Stimulated activated CD4-positive, alpha-beta T cell treated with anti-CD3 and anti-CD28 coated beads, TNF-alpha, amount 100 ng/mL, for 48 hours (primary cell): Measurements from ENCODE around the gene EPB41L1.

Experiments
- DNase-seq, 3 donors: peaks; one replicate each; pipeline ENCODE4 v3.0.0-alpha.2; 2020; ENCODE audit warnings: low read depth in 3 of 3

The EPB41L1 gene

GRCh38 chr20:36225666-36226065 lies 71.1 kb downstream of the EPB41L1 start:
- DNase-seq, result no peak

DNA sequence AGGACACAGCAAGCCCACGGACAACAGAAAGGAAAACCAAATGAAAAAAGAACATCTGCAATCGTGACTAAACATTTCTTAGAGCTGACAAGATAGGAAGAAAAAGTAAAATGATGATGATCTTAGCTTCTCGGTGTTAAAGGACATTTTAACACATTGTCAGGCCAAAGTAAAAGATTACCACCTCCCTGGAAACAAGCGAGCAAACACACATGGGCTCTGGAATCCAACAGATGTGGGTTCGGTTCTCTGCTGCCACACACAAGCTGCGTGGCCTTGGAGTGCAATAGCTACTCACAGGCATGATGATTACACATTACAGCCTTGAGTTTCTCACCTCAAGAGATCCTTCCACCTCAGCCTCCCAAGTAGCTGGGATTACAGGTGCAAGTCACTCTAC lies 74.2 kb downstream of the EPB41L1 start:
- no peak for DNase-seq

GRCh38 chr20:36230019-36230418 lies 75.5 kb downstream of the EPB41L1 start:
- DNase-seq, result no peak

- DNase-seq, result no peak
These were observed 76.8 kb downstream of the EPB41L1 start for GRCh38 chr20:36231331-36231730.

DNA sequence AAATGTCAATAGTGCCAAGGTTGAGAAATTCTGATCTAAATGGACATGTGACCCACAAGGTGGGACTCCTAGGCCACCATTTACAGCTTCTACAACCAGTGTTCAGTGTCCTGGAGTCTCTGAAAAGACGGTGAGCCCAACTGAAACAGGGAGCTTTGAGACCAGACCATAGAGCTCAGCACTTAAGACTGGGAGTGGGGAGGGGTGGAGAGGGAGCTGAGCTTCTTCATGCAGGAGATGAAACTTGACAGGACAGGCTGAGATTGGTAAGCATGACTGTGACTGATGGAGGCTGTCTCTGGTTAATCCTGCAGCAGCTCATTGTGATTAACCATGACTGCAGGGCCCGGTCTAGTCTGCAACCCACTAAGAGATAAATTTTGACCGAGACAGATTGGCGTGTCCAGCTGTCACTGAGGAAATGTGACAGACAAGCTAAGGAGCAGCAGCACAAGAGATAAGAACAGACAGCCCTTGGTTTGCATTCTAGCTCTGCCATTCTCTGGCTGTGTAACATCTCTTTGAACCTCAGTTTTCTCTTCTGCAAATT lies 80.3 kb downstream of the EPB41L1 start:
- DNase-seq, result no peak

DNA sequence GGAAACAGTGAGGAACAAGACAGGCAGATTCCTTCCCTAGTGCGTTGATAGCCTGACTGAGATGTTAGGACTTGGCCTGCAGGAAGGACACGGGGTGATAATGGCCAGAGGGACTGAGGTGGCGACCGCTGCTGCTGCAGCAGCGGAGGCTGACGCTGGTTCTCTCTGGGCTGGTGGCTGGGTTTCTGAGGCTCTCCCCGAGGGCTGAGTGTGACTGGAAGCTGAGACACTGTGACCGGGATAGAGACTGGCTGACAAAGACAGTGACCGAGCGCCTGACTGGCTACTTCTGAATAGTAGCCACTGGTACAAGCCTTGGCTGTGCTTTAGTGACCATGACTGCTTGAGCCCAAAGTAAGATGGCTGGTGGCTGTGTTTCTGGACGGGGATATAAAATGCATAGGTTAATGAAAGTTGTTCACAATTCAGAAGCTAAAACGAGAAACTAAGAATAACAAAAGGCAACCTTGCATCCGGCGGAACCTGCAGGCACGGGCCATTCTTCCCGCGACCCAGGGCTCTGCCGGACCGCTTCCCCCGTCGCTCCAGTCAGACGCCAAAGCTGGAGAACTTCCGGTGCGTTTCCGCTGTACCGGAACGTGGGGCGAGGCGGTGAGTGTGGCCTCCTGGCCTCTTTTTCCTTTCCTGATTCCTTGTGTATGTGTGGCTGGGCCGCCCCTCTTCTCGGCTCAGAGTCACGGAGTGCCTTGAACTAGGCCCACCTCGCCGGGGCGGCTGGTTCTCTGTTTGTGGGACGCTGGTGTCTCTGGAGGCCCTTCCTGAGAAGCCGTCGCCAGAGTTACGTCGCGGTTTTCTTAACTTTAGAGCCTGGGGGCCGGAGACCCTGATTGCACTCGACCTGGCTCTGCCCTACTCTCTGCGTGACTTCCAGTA lies 81.6 kb downstream of the EPB41L1 start, which contains the start of gene AAR2:
AAR2 (plus strand) TSS at position 587 of the 894 bp plus-strand sequence. CDS start 3,391 bp downstream, outside the sequence.
- peak; percentile 71 to 76 (median 75) for DNase-seq

- DNase-seq, result no peak
These were observed 82.2 kb downstream of the EPB41L1 start for GRCh38 chr20:36236786-36237121.

DNA sequence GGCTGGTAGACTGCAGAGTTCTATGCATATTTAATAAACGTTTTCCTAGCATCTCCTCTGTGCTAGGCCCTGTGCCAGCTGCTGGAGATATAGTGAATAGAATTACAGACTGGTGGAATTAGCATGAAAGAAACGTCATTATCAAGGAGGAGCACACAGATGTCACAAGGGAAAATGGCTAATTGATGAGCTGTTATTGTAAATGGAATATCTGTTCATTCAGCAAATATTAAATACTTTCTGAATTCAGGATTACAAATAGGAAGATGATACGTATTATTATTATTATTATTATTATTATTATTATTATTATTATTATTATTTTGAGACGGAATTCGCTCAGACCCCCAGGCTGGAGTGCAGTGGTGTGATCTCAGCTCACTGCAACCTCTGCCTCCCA lies 82.9 kb downstream of the EPB41L1 start:
- DNase-seq, result no peak

DNA sequence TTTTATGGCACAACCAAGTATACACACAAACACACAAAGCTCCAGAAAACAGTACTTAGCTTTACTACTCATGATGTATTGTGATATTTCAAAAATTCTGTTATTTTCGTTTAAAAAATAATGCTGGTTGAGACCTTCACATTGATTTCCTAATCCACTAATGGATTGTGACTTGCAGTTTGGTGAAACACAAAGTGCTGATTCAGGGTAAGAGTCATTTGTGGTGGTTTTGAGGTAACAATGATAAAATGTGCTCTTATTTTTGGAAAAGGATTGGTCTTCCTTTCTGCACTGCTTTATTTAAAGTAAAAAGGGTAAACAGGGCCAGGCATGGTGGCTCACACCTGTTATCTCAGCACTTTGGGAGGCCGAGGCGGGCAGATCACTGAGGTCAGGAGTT lies 83.6 kb downstream of the EPB41L1 start:
- no peak for DNase-seq

DNA sequence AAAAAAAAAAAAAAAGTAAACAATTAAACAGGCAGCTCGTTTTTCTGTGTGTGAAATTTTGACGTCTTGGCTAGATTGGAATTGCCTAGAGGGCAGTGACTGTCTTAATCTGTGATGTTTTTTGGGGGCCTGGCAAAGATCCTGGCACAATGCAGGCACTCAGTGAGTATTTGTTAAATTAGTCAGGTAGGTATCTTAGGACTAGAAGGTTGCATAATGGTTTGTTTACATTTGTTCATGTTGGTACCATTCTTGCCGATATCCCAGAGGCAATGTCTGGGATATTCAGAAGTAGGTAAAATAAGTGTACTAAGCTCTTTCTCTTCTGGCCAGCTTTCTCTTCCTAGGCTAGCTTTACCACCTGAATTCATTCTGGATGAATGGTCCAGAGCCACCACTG lies 84.2 kb downstream of the EPB41L1 start:
- DNase-seq, result no peak

DNA sequence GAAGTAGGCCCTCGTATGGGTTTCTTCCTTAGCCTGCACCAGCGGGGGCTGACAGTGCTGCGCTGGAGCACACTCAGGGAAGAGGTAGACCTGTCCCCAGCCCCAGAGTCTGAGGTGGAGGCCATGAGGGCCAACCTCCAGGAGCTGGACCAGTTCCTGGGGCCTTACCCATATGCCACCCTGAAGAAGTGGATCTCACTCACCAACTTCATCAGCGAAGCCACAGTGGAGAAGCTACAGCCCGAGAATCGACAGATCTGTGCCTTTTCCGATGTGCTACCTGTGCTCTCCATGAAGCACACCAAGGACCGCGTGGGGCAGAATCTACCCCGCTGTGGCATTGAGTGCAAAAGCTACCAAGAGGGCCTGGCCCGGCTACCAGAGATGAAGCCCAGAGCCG lies 85.5 kb downstream of the EPB41L1 start:
- DNase-seq, result no peak

DNA sequence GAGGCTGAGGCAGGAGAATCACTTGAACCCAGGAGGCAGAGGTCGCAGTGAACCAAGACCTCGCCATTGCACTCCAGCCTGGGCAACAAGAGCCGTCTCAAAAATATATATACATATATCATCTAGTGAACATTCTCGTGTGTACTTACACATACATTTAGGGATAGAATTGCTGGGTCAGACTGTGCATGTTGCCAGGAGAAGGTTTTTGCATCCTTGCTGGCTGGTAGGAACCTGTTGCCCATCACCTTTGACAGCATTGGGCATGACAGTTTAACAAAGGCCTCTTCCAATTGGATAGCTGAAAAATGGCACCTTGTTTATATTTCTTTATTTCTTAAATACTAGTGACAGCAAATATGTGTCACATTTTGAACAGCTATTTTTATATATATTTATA lies 87.1 kb downstream of the EPB41L1 start:
- DNase-seq, result no peak

- DNase-seq, result no peak
These were observed 89.2 kb downstream of the EPB41L1 start for GRCh38 chr20:36243726-36244125.

DNA sequence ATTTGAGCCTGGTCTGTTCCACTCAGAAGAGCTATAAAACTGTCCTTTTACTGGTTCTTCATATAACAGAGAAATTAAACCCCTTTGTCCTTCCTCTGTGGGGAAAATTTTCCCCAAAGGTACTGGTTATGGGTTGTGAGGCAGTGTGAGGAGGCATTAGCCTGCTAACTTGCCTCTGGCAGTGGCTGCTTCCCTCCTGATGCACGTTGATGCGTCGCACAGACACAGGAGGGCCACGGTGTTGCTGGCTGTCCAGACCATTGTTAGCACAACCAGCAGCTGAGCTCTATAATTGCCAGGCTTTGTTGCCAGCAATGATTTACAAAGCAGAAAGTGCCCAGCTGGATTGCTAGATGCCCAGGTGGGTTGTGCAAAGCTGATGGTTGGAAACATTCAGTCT lies 91.9 kb downstream of the EPB41L1 start:
- no peak for DNase-seq

DNA sequence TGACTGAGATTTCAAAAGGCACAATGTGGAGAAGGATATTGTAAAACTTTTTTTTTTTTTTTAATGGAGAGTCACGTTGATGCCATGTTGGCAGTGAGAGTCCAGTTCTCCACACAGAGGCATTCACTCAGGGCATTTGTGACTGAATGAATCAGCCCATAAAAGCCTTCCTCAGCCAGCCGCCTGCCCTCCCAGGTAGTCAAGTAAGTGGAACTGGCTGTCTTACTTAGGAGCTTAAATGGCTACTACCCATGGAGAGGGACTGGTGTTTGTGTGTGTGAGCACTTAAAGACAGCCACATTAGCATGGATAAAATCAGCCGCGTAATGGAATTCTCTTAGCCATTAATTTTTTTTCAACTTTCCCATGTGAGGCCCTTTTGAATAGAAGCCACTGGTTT lies 94.3 kb downstream of the EPB41L1 start:
- no peak for DNase-seq

DNA sequence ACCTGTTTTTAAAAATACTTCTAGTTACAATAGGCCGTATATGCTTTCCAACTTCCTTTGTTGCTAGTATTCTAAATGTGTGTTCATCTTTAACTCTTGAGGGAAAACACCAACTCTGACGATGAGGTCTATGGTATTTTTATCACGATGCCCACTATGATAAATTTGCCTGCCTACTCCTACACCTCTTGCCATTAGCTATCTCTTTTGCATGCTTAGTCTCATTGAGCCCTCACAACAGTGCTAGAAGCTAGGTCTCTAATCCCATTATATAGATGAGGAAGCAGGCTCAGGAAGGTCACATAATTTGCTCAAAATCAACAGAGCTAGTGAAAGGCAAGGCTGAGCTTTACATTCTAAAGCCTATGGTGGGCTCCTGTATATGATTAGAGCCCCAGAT lies 94.9 kb downstream of the EPB41L1 start:
- DNase-seq, result no peak

- DNase-seq, result no peak
These were observed 96.9 kb downstream of the EPB41L1 start for GRCh38 chr20:36251426-36251825.

DNA sequence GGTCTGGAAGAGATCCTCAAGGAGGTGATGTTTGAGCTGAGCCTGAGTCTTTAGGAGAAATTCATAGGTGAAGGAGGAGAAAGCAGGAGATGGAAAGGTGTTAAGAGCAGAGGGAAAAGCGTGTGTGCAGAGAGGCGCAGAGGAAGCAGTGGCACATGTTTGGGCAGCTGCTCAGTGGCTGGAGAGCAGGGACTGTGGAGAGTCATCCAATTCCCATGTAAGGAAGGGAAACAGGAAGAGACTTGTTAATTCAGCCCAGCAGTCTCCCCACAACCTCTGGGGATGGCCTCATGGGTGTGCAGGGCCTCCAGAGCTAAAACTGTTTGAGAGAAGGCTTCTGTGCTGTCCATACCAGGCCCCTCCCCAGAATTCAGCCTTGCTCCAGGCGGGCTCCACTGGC lies 98.0 kb downstream of the EPB41L1 start:
- no peak for DNase-seq

GRCh38 chr20:36253036-36253435 lies 98.5 kb downstream of the EPB41L1 start:
- DNase-seq, result no peak

DNA sequence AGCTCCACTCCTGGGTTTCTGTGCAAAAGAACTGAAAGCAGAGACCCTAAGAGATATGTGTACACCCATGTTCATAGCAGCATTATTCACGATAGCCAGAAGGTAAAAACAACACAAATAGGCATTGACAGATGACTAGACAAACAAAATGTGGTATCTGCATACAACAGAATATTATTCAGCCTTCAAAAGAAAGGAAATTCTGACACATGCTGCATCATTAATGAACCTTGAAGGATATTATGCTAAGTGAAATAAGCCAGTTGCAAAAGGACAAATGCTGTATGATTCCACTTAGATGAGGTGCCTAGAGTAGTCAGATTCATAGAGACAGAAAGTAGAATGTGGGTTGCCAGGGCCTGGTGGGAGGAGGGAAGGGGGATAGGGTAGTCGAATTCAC lies 99.5 kb downstream of the EPB41L1 start:
- DNase-seq, result no peak

- DNase-seq, result no peak
These were observed 100.9 kb downstream of the EPB41L1 start for GRCh38 chr20:36255445-36255844.

GRCh38 chr20:36259177-36260061 lies 104.9 kb downstream of the EPB41L1 start:
- no peak for DNase-seq

- DNase-seq, result no peak
These were observed 105.8 kb downstream of the EPB41L1 start for GRCh38 chr20:36260316-36260715.
